Type B pancreatic cell (in vitro differentiated cells): ENCODE measurements around the gene YAF2. TPM values are rescaled to one million over a fixed set of nuclear protein-coding genes. Genes with fewer than 3 reads are reported as not detected.

Experiments
- DNase-seq: peaks from one replicate; pipeline ENCODE4 v3.0.0; 2021; ENCODE audit warnings: mixed read lengths; ENCODE audit not compliant: unreplicated experiment; ENCODE audit errors: extremely low spot score
- H3K27ac Mint-ChIP-seq: 2 replicates; pipeline ENCODE4 v1.8.0; 2021; ENCODE audit warnings: mild to moderate bottlenecking, mixed read lengths
- H3K27me3 Mint-ChIP-seq: 2 replicates; pipeline ENCODE4 v1.8.0; 2021; ENCODE audit warnings: mixed read lengths
- H3K36me3 Mint-ChIP-seq: 2 replicates; pipeline ENCODE4 v1.8.0; 2021; ENCODE audit warnings: mixed read lengths
- H3K4me1 Mint-ChIP-seq: one replicate; pipeline ENCODE4 v1.8.0; 2021; ENCODE audit warnings: mixed read lengths; ENCODE audit not compliant: unreplicated experiment
- H3K4me3 Mint-ChIP-seq: 2 replicates; pipeline ENCODE4 v1.8.0; 2021; ENCODE audit warnings: mild to moderate bottlenecking, mixed read lengths
- H3K9me3 Mint-ChIP-seq: 2 replicates; pipeline ENCODE4 v1.8.0; 2021; ENCODE audit warnings: mixed read lengths
- CTCF ChIP-seq: fragments of 200-600 bp; sonication (generic); conservative IDR thresholded peaks from 2 replicates; pipeline ENCODE4 v1.5.0; 2021; ENCODE audit warnings: antibody characterized with exemption, mild to moderate bottlenecking
- total RNA-seq: library from RNA; stranded (reverse); gene quantifications from 2 replicates; pipeline ENCODE4 v1.2.1, GENCODE V29; 2021; ENCODE audit warnings: low replicate concordance

Gene YAF2
- total RNA-seq, 1 donor from 2014 or later: 22.9 TPM

- Mint-ChIP-seq H3K27me3 (no peaks in the 10 kb centered on the region), H3K9me3 (no peaks in the 10 kb centered on the region), H3K27ac (no peak overlapping the region)
Measured at GRCh38 chr12:42182394-42182793, 55.7 kb downstream of the YAF2 start.

GRCh38 chr12:42180990-42181596 is 57.0 kb downstream of the YAF2 start:
- Mint-ChIP-seq H3K4me1 (no peaks in the 10 kb centered on the region), H3K27ac (no peak overlapping the region)
- DNase-seq: no peak

More at GRCh38 chr12:42182394-42182793, 55.7 kb downstream of the YAF2 start:
- peaks cover 8% of the 10 kb centered on the region for H3K36me3 Mint-ChIP-seq
- H3K4me1 Mint-ChIP-seq: no peaks in the 10 kb centered on the region
- no peak overlapping the region for H3K4me3 Mint-ChIP-seq
- DNase-seq: no peak
- no peak for TF ChIP-seq CTCF

GRCh38 chr12:42178101-42178500 is 59.9 kb downstream of the YAF2 start:
- peaks cover 23% of the 10 kb centered on the region for H3K36me3 Mint-ChIP-seq
- no peak overlapping the region for H3K4me3 Mint-ChIP-seq
- H3K4me1 Mint-ChIP-seq: no peaks in the 10 kb centered on the region
- TF ChIP-seq CTCF: no peak
- H3K27ac Mint-ChIP-seq: no peak overlapping the region
- H3K9me3 Mint-ChIP-seq: peaks cover 4% of the 10 kb centered on the region
- H3K27me3 Mint-ChIP-seq: no peaks in the 10 kb centered on the region
- no peak for DNase-seq

More at GRCh38 chr12:42180990-42181596, 57.0 kb downstream of the YAF2 start:
- Mint-ChIP-seq H3K27me3 (no peaks in the 10 kb centered on the region), H3K4me3 (no peak overlapping the region), H3K36me3 (peaks cover 19% of the 10 kb centered on the region), H3K9me3 (peaks cover 4% of the 10 kb centered on the region)
- no peak for TF ChIP-seq CTCF

- H3K27me3 Mint-ChIP-seq: no peaks in the 10 kb centered on the region
- peaks cover 37% of the 10 kb centered on the region for H3K36me3 Mint-ChIP-seq
- peaks cover 4% of the 10 kb centered on the region for H3K9me3 Mint-ChIP-seq
- no peak overlapping the region for H3K27ac Mint-ChIP-seq
- no peaks in the 10 kb centered on the region for H3K4me1 Mint-ChIP-seq
- H3K4me3 Mint-ChIP-seq: no peak overlapping the region
- TF ChIP-seq CTCF: no peak
- DNase-seq: no peak
Measured at GRCh38 chr12:42174978-42175377, 63.1 kb downstream of the YAF2 start.

GRCh38 chr12:42173961-42174521 is 64.0 kb downstream of the YAF2 start:
- Mint-ChIP-seq H3K27ac (no peak overlapping the region), H3K9me3 (peaks cover 4% of the 10 kb centered on the region), H3K36me3 (peaks cover 38% of the 10 kb centered on the region), H3K4me3 (no peak overlapping the region), H3K27me3 (no peaks in the 10 kb centered on the region), H3K4me1 (no peaks in the 10 kb centered on the region)
- TF ChIP-seq CTCF: no peak
- no peak for DNase-seq
